Stomach (tissue), 4 donors: Measurements from ENCODE around the gene HPN.

Source experiments
- CTCF ChIP-seq, 7 experiments: fragments of 450-650 bp in 4 of 7; fragments of 200-600 bp in 3 of 7; sonication (generic) in 3 of 7; IDR thresholded peaks; one replicate each; pipeline ENCODE4 v1.5.1; 2016 to 2019; ENCODE audit warnings: antibody characterized with exemption in 7 of 7, control low read depth in 2 of 7, mild to moderate bottlenecking in 1 of 7
- POLR2A ChIP-seq, 4 donors: fragments of 450-650 bp; IDR thresholded peaks; one replicate each; pipeline ENCODE4 v1.6.1; 2016; ENCODE audit warnings: antibody characterized with exemption in 4 of 4, control low read depth in 2 of 4, mild to moderate bottlenecking in 1 of 4, moderate library complexity in 1 of 4

DNA sequence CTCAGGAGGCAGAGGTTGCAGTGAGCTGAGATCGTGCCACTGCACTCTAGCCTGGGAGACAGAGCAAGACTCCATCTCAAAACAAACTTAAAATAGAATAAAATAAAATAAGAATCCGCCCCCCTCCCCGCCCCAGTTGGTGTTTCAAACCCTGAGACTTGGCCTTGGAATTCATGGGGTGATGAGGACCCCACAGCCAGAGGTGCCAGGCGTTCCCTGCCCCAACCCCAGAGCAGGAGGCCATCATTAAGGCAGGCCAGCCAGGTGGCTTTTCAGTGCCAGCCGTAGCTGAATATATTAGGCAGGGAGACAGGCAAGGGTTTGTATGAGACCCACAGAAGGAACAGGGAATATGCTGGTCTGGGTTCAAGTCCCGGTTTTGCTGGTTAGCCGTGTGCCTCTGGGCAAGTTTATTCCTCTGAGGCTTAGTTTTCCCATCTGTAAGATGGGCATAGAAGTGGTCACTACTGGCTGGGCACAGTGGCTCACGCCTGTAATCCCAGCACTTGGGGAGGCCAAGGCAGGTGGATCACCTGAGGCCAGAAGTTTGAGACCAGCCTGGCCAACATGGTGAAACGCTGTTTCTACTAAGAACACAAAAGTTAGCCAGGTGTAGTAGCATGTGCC lies 12.3 kb downstream of the HPN start:
- TF ChIP-seq POLR2A (IDR thresholded peaks at IDR 0.05) (no peak), CTCF (IDR thresholded peaks at IDR 0.05) (no peak)
